Renal pelvis (tissue), 4 donors: ENCODE results near the gene SIN3A. TPM values are rescaled to one million over a fixed set of nuclear protein-coding genes. Genes with fewer than 3 reads are reported as not detected.
"Not testable (repeated sequence)": the region's sequence is repeated elsewhere in the genome, so short reads cannot be mapped to it uniquely, and the experiment has no call there.

Experiments used
- DNase-seq: peaks from one replicate; pipeline ENCODE4 v3.0.0-alpha.2; 2013
- polyA plus RNA-seq, 3 donors: library from polyadenylated mRNA; unstranded; fragments of 120-200 nt; gene quantifications; one replicate each; pipeline ENCODE4 v1.2.1, GENCODE V29; 2013; ENCODE audit not compliant: insufficient read length in 3 of 3

Gene SIN3A
- polyA plus RNA-seq, 3 donors = 56.2 to 59.8 (median 56.3) TPM

DNA sequence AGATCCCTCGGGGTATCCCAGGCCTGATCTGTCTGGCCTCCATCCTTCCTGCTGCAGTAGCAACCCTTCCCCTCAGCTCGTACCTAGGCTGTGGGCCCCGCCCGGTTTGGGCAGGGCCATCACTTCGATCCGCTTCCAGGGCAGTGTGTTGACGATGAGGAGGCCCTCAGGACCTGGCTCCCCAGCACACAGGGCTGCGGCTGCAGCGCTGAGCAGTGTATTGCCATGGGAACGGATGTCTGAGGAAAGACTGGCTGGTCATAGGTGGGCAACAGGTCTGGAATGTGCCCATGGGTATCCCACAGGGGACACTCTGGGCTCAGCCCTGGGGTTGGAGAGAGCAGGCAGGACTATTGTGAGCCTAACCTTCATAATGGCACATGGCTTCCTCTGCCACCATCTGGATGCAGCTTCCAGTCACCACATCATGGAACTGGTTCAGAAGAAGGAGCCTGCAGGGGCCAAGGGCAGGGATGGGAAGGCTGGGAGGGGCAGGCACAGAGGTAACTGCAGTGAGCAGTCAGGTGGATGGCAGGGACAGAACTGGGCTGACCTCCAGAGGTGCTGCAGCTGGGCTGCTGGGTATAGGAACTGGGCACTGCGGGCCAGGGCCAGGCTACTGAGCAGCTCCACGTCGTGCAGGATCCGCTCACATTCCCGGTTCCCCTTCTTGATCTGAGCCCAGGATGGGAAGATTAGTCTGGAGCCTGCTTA lies 91.8 kb downstream of the SIN3A start:
- DNase-seq = no peak

DNA sequence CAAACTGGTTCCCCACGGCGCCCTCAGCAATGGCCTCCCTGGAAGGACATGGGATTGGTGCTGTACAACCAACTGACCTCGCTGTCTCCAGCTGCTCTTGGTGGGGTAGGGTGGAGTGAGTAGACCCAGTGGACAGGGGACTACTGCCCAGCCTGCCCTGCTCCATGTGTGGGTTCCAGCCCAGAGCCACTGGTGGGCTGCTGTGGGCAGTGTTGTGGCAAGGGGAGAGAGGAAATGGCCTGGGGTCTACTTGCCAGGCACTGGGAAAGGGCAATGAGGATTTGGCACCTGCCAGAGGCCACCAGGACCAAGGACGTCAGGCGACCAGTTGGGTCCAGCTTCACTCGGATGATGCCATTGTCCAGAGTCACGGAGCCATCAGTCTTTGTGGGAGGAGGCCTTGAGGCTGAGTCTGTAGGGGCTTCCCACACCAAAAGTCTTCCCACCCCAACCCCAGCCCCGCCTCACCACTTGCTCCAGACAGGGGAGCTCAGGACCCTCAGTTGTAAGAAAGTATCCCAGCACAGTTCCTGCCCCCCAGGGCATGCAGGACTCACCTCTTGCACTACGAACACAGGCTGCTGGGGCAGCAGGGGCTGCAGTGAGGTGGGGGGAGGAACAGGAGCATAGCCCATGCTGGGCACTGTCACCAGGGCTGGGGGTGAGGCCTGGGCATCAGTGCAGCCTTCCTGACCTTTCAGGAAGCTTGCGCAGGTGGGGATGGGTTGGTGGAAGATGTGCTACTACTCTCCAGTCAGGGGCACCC lies 92.5 kb downstream of the SIN3A start:
- no peak for DNase-seq

DNA sequence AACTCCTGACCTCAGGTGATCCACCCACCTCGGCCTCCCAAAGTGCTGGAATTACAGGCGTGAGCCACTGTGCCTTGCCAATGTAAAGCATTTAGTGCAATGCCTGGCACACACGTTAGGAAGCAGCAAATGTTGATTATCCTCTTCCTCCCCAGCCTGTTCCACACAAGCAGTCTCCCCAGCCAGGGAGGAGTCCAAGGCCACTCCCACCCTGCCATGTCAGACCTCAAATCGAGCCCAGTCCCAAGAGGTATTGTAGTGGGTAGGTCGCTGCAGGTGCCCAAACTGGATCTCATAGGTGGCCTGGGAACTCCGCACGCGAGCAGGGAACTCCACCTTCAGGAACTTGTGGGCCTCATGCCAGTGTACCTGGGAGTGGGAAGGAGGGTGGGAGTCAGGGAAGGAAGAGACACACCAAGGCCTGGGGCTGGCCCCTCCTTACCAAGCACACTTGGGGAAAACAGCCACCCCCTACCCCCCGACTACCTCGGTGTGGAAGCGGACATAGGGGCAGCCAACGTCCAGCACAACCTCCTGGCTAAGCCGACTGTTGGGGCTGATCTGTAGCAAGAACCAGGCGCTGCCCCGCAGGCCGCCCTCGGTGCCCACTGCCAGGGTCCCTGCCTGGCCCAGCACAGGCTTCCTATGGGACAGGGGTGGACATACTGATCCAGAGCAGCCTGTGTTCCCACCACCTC lies 93.4 kb downstream of the SIN3A start:
- no peak for DNase-seq

DNA sequence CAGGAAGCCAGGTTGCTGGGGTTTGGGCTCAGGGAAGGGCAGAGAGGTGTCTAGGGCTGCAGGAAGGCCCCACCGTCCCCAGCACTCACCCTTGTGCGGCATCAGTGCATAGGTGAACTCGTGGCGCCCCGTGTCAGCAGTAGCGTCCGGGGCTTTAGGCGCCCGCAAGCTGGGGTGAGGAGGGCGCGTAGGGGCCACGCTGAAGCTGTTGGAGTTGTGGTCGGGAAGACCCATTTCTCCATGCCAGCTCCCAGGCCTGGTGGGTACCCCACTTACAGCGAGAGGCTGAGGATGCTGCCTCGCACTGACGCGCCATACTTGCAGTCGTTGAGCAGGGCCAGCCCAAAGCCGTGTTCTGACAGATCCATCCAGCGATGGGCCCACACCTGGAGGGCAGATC lies 95.0 kb downstream of the SIN3A start:
- no peak for DNase-seq

DNA sequence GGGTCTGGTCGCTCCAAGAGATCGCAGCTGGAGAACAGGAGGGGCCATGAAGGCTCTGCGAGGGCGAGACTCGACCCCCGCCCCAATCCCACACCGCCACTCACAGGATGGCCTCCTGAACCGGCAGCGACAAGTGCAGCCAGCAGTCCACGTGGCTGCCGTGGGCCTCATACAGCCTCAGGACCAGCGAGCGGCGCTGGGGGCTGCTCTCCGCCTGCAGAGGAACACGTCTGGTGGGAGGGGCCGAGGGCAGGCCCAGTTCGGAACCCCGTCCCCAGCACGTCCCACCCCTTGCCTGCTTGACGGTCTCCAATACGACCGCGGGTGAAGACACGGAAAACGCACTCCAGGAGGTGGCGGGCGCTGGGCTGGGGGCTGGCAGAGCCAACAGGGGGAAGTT lies 95.5 kb downstream of the SIN3A start:
- no peak for DNase-seq

DNA sequence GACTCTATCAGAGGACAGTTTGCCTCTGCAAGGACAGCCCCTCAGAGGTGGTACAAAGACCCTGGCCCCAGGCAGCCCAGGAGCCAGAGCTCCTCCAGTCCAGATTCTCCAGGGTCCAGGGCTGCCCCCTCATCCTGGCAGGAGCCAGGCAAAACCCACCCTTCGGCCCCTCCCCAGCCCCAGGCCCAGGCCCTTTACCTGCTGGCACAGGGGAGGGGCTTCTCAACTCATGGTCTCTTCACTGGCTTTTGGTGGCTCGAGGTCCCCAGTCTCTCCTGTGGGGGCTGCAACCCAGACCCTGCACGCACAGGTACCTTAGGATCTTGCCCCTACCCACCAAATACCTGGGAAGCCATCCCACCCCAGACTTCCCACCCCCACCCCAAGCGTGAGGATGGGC lies 96.1 kb downstream of the SIN3A start:
- no peak for DNase-seq

DNA sequence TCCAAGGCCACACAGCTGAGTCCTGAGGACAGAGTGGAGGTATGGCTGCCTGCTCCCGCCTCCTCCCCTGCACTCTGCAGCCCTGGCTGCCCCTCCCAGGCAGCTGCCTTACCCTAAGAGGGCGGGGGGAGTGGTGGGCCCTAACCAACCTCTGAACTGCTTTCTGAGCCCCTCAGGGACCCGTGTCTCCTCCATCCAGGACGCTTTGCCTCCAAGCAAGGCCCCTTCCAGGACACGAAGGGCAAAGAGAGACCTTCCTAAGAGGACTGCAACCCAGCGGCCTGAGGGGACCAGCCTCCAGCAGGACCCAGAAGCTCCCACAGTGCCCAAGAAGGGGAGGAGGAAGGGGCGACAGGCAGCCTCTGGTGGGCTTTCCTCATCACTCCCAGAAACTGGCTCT lies 97.0 kb downstream of the SIN3A start:
- DNase-seq = no peak

DNA sequence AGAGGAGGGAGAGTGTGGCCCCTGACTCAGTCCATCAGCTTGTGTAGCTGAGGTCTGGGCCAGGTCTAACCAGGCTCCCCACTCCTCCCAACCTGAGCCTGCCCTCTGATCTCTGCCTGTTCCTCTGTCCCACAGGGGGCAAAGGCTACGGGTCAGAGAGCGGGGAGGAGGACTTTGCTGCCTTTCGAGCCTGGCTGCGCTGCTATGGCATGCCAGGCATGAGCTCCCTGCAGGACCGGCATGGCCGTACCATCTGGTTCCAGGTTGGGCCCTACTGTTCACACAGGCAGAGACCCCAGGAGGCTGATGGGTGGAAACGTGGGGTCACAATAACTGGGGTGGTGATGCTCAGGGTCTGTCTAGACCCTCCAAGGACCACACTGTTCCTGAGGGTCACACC lies 97.9 kb downstream of the SIN3A start:
- DNase-seq = no peak

DNA sequence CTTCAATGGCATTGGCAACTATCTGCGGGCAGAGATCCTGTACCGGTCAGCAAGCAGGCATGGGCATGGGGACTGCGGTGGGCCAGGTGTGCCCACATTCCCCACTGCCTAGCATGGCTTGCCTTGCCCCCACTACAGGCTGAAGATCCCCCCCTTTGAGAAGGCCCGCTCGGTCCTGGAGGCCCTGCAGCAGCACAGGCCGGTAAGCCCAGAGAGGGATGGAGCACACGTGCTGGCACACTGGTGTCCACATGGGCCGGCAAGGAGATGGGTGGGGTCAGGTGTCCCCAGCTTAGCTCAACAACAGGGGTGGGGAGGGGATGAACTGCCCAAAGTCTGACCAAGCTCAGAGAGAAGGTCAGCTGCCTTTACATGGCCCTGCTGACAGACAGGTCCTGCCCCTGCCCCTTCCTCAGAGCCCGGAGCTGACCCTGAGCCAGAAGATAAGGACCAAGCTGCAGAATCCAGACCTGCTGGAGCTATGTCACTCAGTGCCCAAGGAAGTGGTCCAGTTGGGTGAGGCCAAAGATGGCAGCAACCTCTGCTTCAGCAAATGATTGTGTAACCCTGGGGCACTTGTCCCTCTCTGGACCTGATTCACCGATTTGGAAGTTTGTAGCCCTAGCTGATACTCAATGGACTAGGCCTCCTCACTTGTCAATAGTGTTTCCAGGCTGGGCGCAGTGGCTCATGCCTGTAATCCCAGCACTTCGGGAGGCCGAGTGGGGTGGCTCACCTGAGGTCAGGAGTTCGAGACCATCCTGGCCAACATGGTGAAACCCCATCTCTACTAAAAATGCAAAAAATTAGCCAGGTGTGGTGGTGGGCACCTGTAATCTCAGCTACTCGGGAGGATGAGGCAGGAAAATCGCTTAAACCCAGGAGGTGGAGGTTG lies 99.1 kb downstream of the SIN3A start:
- DNase-seq = no peak

DNA sequence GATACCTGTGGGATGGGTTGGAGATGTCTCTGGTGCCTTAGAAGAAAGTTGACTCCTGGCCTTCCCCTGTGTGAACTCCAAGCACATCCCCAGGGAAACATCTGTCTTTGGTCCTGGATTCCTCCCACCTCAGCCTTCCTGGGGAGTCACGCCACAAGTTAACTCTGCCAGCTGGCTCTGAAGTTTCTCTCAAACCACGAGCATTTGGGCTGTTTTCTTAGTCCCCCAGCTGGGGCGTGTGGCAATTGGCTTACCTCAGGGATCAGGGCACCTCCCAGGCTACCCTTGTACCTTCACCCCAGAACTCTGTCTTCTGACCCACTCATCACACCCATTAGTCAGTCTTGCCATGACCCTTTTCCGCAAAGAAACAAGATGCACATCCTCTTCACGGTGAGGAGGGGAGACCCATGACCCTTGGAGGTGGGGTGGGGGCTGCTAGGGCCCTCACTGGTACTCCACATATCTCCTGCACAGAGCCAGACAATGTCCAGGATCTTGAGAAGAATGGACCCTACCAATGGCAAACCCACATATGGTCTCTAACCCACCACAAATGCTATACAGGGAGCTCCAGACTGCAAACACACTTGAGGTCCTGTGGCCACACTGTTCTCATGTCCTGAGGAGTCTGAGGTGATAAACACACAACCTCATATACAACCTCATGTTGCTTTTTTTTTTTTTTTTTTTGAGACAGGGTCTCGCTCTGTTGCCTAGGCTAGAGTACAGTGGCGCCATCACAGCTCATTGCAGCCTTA lies 100.7 kb downstream of the SIN3A start:
- no peak for DNase-seq

DNA sequence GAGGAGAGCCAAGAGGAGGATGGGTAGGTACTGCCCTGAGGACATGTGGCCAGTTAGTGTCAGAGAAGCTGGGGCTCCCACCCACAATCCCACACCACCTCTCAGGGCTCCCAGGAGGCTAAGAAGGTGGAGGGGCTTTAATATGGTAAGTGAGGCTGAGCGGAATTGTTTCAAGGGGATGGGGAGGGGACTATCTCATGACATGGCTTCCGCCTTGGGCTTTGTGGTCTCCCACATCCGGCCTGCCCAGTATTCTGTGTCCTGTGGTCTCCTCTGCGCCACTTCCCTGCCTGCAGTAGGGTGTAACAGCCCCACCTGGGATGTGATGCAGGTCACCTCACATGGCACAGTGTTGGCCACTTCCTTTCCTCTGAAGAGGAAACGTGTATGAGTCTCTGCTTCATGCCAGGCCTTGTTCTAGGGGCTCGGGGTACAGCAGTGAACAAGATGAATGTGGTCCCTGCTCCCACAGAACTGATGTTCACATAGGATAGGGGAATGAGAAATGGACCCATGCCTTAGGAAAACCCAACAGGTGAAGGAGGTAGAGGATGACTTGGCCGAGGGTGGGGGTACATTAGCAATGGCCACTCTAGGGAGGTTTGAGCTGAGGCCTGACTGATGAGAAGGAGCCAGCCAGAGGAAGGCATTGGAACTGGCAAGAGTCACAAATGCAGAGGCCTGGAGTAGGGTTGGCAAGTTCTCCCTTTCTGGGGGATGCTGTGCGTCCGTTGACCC lies 101.5 kb downstream of the SIN3A start:
- DNase-seq = no peak

DNA sequence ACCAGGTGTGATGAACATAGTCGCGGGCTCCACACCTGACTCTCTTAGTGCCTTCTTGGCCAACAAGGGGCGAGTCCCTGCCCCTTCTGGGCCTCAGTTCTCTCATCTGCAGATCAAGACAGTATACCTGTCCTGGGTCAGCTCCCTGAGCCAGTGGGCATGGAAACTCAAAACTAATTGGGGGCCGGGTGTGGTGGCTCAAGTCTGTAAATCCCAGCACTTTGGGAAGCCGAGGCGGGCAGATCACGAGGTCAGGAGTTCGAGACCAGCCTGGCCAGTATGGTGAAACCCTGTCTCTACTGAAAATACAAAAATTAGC lies 102.2 kb downstream of the SIN3A start:
- DNase-seq = not testable (repeated sequence)

DNA sequence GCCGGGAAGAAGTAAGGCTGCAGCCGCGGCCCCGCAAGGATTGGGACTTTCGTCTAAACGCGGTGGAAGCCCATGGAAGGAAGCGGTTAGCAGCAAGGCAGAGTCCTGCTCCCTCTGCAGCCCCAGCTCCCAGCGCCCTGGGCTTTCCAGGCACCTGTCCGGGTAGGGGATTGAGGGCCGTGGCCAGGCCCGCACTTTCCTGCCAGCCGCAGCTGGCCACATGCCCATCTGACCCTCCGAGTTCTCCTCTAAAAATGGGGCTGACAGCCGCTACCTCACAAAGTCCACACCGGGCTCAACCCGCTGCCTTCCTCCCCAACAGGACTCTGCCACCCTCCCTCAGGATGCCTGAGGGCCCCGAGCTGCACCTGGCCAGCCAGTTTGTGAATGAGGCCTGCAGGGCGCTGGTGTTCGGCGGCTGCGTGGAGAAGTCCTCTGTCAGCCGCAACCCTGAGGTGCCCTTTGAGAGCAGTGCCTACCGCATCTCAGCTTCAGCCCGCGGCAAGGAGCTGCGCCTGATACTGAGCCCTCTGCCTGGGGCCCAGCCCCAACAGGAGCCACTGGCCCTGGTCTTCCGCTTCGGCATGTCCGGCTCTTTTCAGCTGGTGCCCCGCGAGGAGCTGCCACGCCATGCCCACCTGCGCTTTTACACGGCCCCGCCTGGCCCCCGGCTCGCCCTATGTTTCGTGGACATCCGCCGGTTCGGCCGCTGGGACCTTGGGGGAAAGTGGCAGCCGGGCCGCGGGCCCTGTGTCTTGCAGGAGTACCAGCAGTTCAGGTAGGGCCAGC lies 102.7 kb downstream of the SIN3A start:
- no peak for DNase-seq

DNA sequence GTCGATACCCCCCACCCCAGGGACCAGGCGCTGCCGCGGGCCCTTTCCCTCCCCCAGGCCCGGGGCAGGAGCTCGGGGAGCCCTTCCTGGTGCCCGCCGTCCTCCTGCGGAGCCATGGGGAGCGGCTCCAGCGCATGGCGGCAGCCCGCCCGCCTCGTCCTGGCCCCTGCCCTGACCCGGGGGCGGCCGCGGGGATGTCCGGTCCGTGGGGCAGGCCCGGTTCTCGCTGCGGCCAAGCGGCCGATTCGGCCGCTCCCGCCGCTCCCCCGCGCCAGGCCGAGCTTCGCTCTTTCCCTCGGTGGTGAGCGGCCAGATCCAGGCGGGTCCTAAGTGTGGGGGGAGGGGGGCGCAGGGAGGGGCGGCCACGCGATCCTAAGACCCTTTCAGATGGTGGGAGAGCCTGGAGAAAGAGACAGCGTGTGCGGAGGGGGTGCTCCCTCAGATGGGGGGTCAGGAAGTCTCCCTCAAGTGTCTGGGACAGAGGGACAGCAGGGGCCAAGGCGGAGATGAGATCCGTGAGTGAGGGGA lies 103.4 kb downstream of the SIN3A start:
- no peak for DNase-seq

DNA sequence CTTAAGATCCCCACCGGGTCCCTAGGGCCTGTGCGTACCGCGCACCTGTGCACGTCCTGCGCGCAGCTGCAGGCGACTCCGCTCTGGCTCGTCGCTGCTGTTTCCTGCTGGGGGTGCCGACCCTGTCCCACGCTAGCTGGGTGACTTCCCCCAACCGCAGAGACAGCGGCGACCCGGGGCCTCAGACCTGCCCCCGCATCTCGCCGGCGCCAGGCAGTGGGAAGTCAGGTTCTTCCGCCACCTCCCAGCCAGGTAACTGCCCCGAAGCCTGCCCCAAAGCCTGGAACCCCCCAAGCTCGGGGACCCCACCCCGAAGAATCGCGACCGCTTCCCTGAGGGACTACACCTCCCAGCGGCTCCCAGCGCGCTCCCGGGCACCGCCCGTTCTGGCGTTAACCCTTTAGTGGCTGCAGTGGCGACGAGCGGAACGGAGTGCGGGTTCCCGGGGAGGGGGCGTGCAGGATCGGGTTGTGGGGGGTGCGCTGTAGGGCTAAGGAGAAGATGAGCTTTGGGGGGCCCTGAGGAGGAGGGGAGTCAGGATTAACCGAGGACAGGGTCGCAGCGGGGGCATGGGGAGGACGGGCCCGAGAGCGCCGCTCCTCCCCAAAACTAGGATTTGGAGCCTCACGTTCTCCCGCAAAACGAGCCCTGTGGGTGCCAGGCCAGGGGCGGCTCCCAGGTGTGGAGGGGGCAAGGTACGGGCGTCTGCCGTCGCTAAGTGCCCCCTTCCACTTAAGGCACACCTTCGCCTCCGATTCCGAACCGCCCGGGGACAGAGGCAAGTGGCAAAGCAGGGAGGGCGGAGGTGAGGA lies 104.1 kb downstream of the SIN3A start:
- DNase-seq = peak; percentile 35

DNA sequence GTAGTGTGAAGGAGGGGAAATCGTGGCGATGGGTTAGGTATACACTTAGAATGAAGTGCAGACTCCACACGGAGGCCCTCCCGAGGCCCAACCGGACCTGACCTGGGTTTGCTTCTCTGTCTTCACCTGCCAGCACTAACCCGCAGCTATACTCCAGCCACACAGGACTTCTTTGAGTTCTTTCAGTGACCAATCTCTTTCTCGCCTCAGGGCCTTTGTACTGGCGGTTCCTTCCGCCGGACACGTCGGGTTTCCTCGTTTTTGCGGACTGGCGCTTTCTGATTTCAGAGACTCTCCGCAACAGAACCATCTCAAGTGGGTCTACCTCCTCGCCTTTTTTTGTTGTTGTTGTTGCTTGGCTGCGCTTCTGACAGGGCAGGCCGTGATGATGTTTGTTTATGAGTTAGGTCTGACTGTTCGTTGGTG lies 104.7 kb downstream of the SIN3A start, which contains the start of gene NEIL1:
TSS of gene NEIL1 (plus strand) at position 244 of the 426 bp plus-strand sequence. CDS start 1,867 bp downstream, outside the sequence.
- DNase-seq = no peak

DNA sequence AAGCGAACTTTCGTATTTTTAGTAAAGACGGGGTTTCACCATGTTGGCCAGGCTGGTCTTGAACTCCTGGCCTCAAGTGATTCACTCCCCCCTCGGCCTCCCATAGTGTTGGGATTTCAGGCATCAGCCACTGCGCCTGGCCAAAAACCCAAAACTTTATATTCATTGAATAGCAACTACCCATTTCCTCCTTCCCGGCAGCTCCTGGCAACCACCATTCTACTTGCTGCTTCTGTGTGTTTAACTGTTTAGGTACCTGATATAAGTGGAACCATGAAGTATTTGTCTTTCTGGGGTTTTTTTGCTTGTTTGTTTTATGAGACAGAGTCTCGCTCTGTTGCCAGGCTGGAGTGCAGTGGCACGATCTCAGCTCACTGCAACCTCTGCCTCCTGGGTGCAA lies 107.5 kb downstream of the SIN3A start:
- DNase-seq = not testable (repeated sequence)

DNA sequence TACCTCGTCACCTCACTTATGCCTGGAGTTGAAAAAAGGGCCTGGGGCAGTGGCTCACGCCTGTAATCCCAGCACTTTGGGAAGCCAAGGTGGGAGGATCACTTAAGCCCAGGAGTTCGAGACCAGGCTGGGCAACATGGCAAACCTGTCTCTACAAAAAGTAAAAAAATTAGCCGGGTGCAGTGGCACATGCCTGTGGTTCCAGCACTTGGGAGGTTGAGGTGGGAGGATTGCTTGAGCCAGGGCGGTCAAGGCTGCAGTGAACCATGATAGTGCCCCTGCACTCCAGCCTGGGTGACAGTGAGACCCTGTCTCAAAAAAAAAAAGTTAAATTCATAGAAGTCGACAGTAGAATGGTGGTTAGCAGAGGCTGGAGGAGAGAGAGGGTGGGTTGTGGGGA lies 109.3 kb downstream of the SIN3A start:
- no peak for DNase-seq
